HG02588 (cell line): ENCODE results near the gene KRT9.
"Not testable (repeated sequence)": the region's sequence is repeated elsewhere in the genome, so short reads cannot be mapped to it uniquely, and the experiment has no call there.

Experiments
- ATAC-seq: cut with Tn5 transposase; IDR thresholded peaks from one replicate; pipeline ENCODE4 v1.9.1; 2021; ENCODE audit warnings: mild to moderate bottlenecking, moderate library complexity; ENCODE audit not compliant: unreplicated experiment

Gene KRT9

GRCh38 chr17:41579484-41580243 lies 7.8 kb upstream of the KRT9 start:
- no peak for ATAC-seq

GRCh38 chr17:41578971-41579370 lies 7.1 kb upstream of the KRT9 start:
- ATAC-seq: no peak

DNA sequence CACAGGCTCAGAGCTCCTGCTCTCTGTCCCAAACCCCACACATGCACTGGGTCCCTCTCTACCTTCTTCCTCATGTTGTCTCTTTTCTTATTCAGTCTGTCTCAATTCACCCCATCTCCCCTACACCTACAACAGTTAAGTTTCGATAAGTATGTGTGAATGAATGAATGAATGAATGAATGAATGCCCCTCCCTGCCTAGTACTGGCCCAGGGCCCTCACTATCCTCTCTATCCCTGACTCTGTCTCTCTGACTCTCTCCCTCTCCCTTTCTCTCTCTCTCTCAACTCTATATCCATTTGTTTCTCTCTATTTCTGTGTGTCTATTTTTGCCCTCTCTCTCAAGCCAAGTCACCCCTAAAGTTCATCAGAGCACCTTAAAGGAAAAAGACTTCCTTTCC lies 6.7 kb upstream of the KRT9 start:
- ATAC-seq: no peak

DNA sequence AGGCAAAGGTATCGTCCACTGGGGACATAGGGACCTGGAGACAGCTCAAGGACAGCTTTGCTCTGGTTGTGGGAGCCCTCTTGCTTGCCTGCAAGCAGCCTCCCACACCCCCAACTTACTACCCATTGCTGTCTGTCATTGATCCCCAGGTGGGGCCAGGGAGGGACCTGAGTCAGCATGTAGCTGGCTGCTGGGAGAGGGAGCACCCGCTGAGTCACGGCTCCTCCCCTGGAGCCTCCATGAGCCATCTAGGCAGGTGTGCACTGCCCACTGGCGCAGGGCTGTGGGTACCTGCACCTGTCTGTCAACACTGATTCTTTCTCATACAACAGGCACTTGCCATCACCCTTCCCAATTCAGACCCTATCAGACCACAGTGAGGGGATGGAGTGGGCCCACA lies 4.9 kb upstream of the KRT9 start:
- ATAC-seq: not testable (repeated sequence)

DNA sequence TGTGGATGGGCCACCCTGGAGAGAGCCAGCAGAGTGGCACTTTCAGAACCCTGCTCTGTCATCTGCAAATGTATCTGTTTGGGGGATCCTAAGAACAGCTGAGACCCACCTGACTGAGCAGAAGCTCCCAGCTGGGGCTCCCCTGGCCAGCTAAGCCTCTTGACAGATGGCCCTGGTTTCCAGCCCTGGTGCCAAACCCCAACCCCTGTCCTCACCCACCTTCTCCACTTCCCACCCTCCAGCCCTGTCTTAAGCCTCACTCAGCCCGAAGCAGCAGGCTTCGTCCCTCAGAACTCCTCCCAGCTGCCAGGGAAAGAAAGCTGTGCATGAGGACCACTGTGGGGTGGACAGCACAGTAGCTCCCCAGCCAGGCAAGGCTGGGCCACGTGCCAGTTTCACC lies 3.5 kb upstream of the KRT9 start:
- ATAC-seq: no peak

DNA sequence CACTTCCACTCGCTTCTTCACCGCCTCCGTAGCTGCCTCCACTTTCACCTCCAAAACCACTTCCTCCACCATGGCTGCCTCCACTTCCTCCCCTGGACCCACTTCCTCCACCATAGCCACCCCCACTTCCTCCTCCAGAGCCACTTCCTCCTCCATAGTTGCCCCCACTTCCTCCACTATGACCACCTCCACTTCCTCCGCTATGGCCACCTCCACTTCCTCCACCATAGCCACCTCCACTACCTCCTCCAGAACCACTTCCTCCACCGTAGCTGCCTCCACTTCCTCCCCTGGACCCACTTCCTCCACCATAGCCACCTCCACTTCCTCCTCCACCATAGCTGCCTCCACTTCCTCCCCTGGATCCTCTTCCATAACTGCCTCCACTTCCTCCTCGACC lies 4.5 kb downstream of the KRT9 start:
- no peak for ATAC-seq

- ATAC-seq: no peak
Measured at GRCh38 chr17:41565338-41565737, 6.5 kb downstream of the KRT9 start.

GRCh38 chr17:41563607-41564170 lies 8.2 kb downstream of the KRT9 start:
- no peak for ATAC-seq

DNA sequence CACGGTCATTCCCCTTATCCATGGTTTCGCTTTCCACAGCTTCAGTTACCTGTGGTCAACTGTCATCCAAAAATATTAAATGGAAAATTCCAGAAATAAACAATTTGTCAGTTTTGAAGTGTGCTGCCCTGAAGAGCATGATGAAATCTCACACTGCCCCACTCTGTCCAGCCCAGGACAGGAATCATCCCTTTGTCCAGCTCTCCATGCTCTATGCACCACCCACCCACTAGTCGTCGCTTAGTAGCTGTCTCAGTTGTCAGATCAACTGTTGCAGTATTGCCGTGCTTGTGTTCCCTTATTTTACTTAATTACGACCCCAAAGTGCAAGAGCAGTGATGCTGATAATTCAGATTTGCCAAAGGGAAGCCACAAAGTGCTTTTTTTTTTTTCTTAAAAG lies 10.3 kb downstream of the KRT9 start:
- ATAC-seq: no peak

- ATAC-seq: no peak
Measured at GRCh38 chr17:41559548-41559947, 12.3 kb downstream of the KRT9 start.

- no peak for ATAC-seq
Measured at GRCh38 chr17:41556931-41557330, 14.9 kb downstream of the KRT9 start.

- ATAC-seq: no peak
Measured at GRCh38 chr17:41556306-41556705, 15.6 kb downstream of the KRT9 start.

GRCh38 chr17:41555105-41555887 lies 16.6 kb downstream of the KRT9 start:
- no peak for ATAC-seq

DNA sequence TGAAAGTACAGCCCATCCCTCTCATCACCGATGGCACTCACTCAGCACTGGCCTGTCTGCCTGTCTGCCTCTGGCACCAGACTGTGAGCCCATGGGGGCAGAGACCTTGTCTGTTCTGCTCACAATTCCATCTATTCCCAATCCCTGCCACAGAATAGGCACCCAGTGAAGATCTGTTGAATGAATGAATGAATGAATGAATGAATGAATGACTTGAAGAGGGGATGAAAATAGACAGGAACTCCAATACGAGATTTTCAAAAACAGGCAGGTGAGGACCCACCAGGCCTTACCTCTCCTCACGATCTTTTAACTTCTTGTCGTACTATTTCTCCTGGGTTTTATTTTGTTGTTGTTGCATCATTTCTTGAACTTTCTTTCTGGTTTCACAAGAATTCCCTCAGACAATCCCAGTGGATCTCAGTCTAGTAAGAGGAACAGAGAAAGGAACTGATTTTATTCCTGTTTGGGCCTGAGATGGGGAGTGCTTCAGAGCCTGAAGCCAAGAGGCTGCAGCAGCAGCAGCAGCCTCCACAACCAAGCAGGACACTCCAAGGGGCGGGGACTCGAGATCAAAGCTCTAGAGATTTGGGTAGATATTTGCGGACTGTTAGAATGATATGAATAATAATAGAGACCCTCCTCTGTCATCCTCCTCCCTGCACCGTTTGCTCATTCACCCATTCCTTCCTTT lies 17.7 kb downstream of the KRT9 start:
- no peak for ATAC-seq

GRCh38 chr17:41553176-41553575 lies 18.7 kb downstream of the KRT9 start:
- ATAC-seq: no peak

DNA sequence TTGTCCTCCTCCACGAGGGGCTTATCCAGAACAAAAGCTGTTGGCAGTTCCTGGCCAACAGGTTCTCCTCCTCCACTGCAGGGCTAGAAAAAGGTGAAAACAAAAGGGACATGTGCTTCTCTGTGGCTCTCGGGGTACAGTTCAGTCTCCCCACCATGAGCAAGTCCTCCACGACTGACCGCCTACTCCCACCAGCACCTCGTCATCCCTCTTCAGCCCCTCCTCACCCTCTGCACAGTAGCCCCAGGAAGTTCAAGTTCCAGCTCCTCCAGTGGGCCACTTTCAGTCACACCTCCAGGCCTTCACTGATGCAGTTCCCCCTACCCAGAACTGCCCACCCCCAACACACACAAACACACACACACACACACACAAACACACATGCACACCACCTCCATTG lies 19.4 kb downstream of the KRT9 start:
- no peak for ATAC-seq

DNA sequence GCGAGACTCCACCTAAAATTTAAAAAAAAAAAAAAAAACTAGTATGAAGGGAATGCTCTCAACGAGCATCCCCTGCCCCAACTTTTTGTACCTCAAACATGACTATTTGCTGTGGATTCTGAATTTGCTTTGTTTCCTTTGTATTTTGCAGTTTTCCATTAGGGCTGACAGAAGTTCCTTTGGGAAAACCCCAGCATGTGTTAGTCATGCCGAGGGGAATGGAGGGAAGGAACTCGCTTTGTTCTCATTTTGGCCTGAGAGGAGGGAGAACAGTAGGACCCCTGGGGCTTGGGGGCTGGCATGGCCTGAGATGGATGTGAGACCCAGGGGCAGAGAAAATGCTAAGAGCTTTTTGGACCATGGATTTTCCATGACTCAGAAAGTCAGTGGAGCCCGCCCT lies 20.5 kb downstream of the KRT9 start:
- ATAC-seq: no peak

- no peak for ATAC-seq
Measured at GRCh38 chr17:41549596-41550039, 22.2 kb downstream of the KRT9 start.

DNA sequence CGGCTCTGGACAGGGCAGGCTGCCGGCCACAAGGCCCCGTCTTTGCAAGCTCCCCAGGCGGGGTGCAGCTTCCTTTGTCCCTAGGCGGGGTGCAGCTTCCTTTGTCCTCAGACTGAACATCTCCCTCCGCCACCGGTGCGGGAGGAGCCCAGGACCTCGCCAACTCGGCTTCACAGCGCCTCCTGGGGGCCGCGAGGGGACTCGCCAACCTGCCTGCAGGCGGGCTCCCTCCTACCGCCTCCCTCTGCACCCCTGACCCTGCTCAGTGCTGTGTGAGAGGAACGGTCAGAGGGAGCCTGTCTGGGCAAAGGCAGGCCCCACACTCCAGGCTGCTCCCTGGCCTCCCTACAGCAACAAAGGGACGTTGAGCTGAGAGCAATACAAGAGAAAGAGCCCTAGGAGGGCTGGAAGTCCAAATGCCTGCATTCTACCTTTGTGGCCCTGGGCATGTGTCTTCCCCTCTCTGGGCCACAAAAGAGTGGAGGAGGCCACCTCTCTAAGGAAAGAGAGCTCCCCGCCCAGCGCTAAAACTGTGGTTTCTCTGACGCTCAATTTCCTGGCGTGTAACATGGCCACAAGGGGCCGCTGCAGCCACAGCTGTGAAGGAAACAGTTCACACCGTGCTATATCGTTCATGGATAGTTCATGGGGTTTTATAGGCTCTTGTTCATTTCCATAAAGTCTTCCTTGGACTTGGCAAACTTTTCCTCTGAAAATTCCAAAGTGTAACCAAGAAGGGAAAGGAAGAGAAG lies 22.8 kb downstream of the KRT9 start:
- no peak for ATAC-seq

GRCh38 chr17:41547921-41548843 lies 23.7 kb downstream of the KRT9 start:
- ATAC-seq: no peak
